ENCODE measurements around the gene SUMO3. TPM values are rescaled to one million over a fixed set of nuclear protein-coding genes. Genes with fewer than 3 reads are reported as not detected.

The SUMO3 gene
- total RNA-seq, 1 donor from 2014 or later: 66.0 TPM

- Mint-ChIP-seq H3K27me3 (no peaks in the 10 kb centered on the region), H3K4me1 (peaks cover 7% of the 10 kb centered on the region), H3K9me3 (no peaks in the 10 kb centered on the region), H3K4me3 (no peak overlapping the region), H3K27ac (no peak overlapping the region), H3K36me3 (ENCODE audit: low read depth) (peaks cover 35% of the 10 kb centered on the region)
- ChIA-PET POLR2A (no interaction called here), CTCF (no interaction called here)
- no peak for TF ChIP-seq CTCF (IDR thresholded peaks at IDR 0.05)
- DNase-seq: no peak
- ATAC-seq (ENCODE audit: low read depth): no peak
- intact Hi-C loops (cut with micrococcal nuclease): no loop called here
These were observed 51.0 kb downstream of the SUMO3 start for GRCh38 chr21:44766818-44767354.

GRCh38 chr21:44766014-44766817, 51.6 kb downstream of the SUMO3 start:
- no peak overlapping the region for H3K27ac Mint-ChIP-seq
- H3K36me3 Mint-ChIP-seq (ENCODE audit: low read depth): peaks cover 28% of the 10 kb centered on the region
- no peak for DNase-seq
- intact Hi-C loops (cut with micrococcal nuclease): no loop called here
- peaks cover 7% of the 10 kb centered on the region for H3K4me1 Mint-ChIP-seq
- CTCF ChIA-PET: no interaction called here
- POLR2A ChIA-PET: no interaction called here
- no peak for ATAC-seq (ENCODE audit: low read depth)
- no peaks in the 10 kb centered on the region for H3K9me3 Mint-ChIP-seq
- no peaks in the 10 kb centered on the region for H3K27me3 Mint-ChIP-seq
- no peak overlapping the region for H3K4me3 Mint-ChIP-seq
- TF ChIP-seq CTCF (IDR thresholded peaks at IDR 0.05): no peak

- H3K27ac Mint-ChIP-seq: no peak overlapping the region
- intact Hi-C loops (cut with micrococcal nuclease): no loop called here
- ChIA-PET POLR2A (no interaction called here), CTCF (no interaction called here)
- ATAC-seq (ENCODE audit: low read depth) (no peak), DNase-seq (no peak)
- peaks cover 20% of the 10 kb centered on the region for H3K36me3 Mint-ChIP-seq (ENCODE audit: low read depth)
- peaks cover 7% of the 10 kb centered on the region for H3K4me1 Mint-ChIP-seq
- H3K27me3 Mint-ChIP-seq: no peaks in the 10 kb centered on the region
- no peak for TF ChIP-seq CTCF (IDR thresholded peaks at IDR 0.05)
- no peak overlapping the region for H3K4me3 Mint-ChIP-seq
- H3K9me3 Mint-ChIP-seq: no peaks in the 10 kb centered on the region
These were observed 52.4 kb downstream of the SUMO3 start for GRCh38 chr21:44765231-44766013.

GRCh38 chr21:44764319-44765230, 53.3 kb downstream of the SUMO3 start:
- intact Hi-C loops (cut with micrococcal nuclease): no loop called here
- no peak for TF ChIP-seq CTCF (IDR thresholded peaks at IDR 0.05)
- H3K4me3 Mint-ChIP-seq: no peak overlapping the region

More at GRCh38 chr21:44764319-44765230, 53.3 kb downstream of the SUMO3 start:
- ChIA-PET POLR2A (no interaction called here), CTCF (no interaction called here)
- H3K4me1 Mint-ChIP-seq: peaks cover 7% of the 10 kb centered on the region
- H3K36me3 Mint-ChIP-seq (ENCODE audit: low read depth): peaks cover 12% of the 10 kb centered on the region
- no peaks in the 10 kb centered on the region for H3K9me3 Mint-ChIP-seq
- no peak overlapping the region for H3K27ac Mint-ChIP-seq
- ATAC-seq (ENCODE audit: low read depth) (no peak), DNase-seq (no peak)
- no peaks in the 10 kb centered on the region for H3K27me3 Mint-ChIP-seq

Measured in activated B cell treated with CpG ODN at 0.5 μM for 24 hours (primary cell).